Mesenchymal stem cell (in vitro differentiated cells and primary cell): ENCODE results near the gene TOM1L2.

Experiments
- DNase-seq: peaks from one replicate; pipeline ENCODE4 v3.0.0-alpha.2; 2013
- H2AFZ ChIP-seq: one replicate; pipeline ENCODE4 v1.6.1; 2013; ENCODE audit warnings: low read depth, mild to moderate bottlenecking, control low read depth, inconsistent platforms, low read length, moderate library complexity
- H2AK5ac ChIP-seq: 2 replicates; pipeline ENCODE4 v1.6.1; 2013; ENCODE audit warnings: low read length, moderate library complexity, mild to moderate bottlenecking, inconsistent platforms; ENCODE audit not compliant: severe bottlenecking
- H2BK120ac ChIP-seq: one replicate; pipeline ENCODE4 v1.6.1; 2013; ENCODE audit warnings: low read depth, mild to moderate bottlenecking, inconsistent platforms, low read length, moderate library complexity
- H2BK12ac ChIP-seq, 2 experiments: one replicate each; pipeline ENCODE4 v1.6.1; 2013; ENCODE audit warnings: inconsistent platforms in 2 of 2, low read length in 2 of 2, mild to moderate bottlenecking in 2 of 2, moderate library complexity in 2 of 2, control low read depth in 1 of 2
- H2BK15ac ChIP-seq: one replicate; pipeline ENCODE4 v1.6.1; 2013; ENCODE audit warnings: mild to moderate bottlenecking, low read depth, inconsistent platforms; ENCODE audit not compliant: poor library complexity, severe bottlenecking
- H2BK5ac ChIP-seq: 2 replicates; pipeline ENCODE4 v1.6.1; 2013; ENCODE audit warnings: low read depth, mild to moderate bottlenecking, low read length, control low read depth, inconsistent platforms; ENCODE audit not compliant: poor library complexity, severe bottlenecking
- H3K14ac ChIP-seq, 2 experiments: one replicate each; pipeline ENCODE4 v1.6.1; 2013; ENCODE audit warnings: inconsistent platforms in 2 of 2, low read length in 2 of 2, control low read depth in 1 of 2, mild to moderate bottlenecking in 1 of 2, moderate library complexity in 1 of 2
- H3K18ac ChIP-seq, 2 experiments: one replicate each; pipeline ENCODE4 v1.6.1; 2013; ENCODE audit warnings: inconsistent platforms in 2 of 2, low read length in 2 of 2, control low read depth in 1 of 2, low read depth in 1 of 2, mild to moderate bottlenecking in 1 of 2
- H3K23ac ChIP-seq, 2 experiments: one replicate each; pipeline ENCODE4 v1.6.1; 2013; ENCODE audit warnings: inconsistent platforms in 2 of 2, low read length in 2 of 2, mild to moderate bottlenecking in 2 of 2, moderate library complexity in 2 of 2, control low read depth in 1 of 2
- H3K27ac ChIP-seq: 2 replicates; pipeline ENCODE4 v1.5.1; 2013; ENCODE audit warnings: mild to moderate bottlenecking, moderate library complexity, low read length, control low read depth, inconsistent platforms; ENCODE audit not compliant: poor library complexity, severe bottlenecking
- H3K27me3 ChIP-seq, 2 experiments: 2 replicates each; pipeline versions ENCODE4 v1.6.1 to v1.7.0; 2013; ENCODE audit warnings: low read length in 2 of 2, mild to moderate bottlenecking in 2 of 2, moderate library complexity in 2 of 2, control low read depth in 1 of 2, inconsistent platforms in 1 of 2; ENCODE audit not compliant: control insufficient read depth in 1 of 2, insufficient read depth in 1 of 2
- H3K36me3 ChIP-seq, 2 experiments: 2 replicates each; pipeline versions ENCODE4 v1.6.1 to v1.7.0; 2013; ENCODE audit warnings: low read length in 2 of 2, control low read depth in 1 of 2, inconsistent platforms in 1 of 2, low read depth in 1 of 2, mild to moderate bottlenecking in 1 of 2; ENCODE audit not compliant: insufficient read depth in 2 of 2, control insufficient read depth in 1 of 2
- H3K4ac ChIP-seq, 2 experiments: one replicate each; pipeline ENCODE4 v1.6.1; 2013; ENCODE audit warnings: inconsistent platforms in 2 of 2, low read length in 2 of 2, mild to moderate bottlenecking in 2 of 2, moderate library complexity in 2 of 2, control low read depth in 1 of 2, low read depth in 1 of 2
- H3K4me1 ChIP-seq: 2 replicates; pipeline ENCODE4 v1.6.1; 2013; ENCODE audit warnings: low read depth, low read length, control low read depth; ENCODE audit not compliant: control insufficient read depth, insufficient read depth
- H3K4me2 ChIP-seq: 2 replicates; pipeline ENCODE4 v1.6.1; 2013; ENCODE audit warnings: low read length, mild to moderate bottlenecking, inconsistent platforms; ENCODE audit not compliant: poor library complexity, severe bottlenecking
- H3K4me3 ChIP-seq, 2 experiments: 2 replicates each; pipeline versions ENCODE4 v1.5.1 to v1.7.0; 2013; ENCODE audit warnings: low read length in 2 of 2, mild to moderate bottlenecking in 2 of 2, control low read depth in 1 of 2, low read depth in 1 of 2; ENCODE audit not compliant: insufficient read depth in 1 of 2
- H3K79me1 ChIP-seq: replicated peaks from 2 replicates; pipeline ENCODE4 v1.6.1; 2013; ENCODE audit warnings: mild to moderate bottlenecking, control low read depth, low read length, inconsistent platforms; ENCODE audit not compliant: poor library complexity, severe bottlenecking
- H3K9ac ChIP-seq: 2 replicates; pipeline ENCODE4 v1.7.0; 2013; ENCODE audit warnings: mild to moderate bottlenecking, low read length, moderate library complexity
- H3K9me3 ChIP-seq: 2 replicates; pipeline ENCODE4 v1.7.0; 2013; ENCODE audit warnings: mild to moderate bottlenecking, low read length; ENCODE audit not compliant: control insufficient read depth
- H4K8ac ChIP-seq: one replicate; pipeline ENCODE4 v1.6.1; 2013; ENCODE audit warnings: inconsistent platforms, mild to moderate bottlenecking, low read length, moderate library complexity
- H4K91ac ChIP-seq: one replicate; pipeline ENCODE4 v1.6.1; 2013; ENCODE audit warnings: mild to moderate bottlenecking, low read length, inconsistent platforms
- WGBS: methylation state at CpG from one replicate; pipeline ENCODE4 v1.1.7; 2013; ENCODE audit warnings: mixed read lengths; 5-methylcytosine and 5-hydroxymethylcytosine counted together

TOM1L2 gene

DNA sequence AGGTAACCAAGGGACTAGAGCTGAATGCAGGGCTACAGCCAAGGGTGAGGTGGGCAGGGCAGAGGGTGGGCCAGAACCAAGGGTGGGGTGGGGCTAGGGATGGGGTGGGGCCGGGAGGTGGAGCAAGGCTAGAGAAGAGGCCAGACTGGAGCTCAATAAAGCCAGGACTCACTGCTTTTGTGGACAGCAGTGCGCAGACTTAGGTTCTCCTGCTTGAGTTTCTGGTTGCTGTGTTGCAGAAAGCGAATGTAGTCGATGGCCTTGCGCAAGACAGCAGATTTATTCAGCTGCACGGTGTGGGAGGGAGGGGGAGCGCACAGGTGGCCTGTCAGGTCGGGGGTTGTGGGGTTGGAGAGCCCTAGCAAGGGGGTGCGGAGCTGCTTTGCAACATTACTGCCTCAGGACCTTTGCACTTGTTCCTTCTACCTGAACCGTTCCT is 154.1 kb downstream of the TOM1L2 start:
- no peak overlapping the region for H3K4me2 ChIP-seq
- peaks cover 29% of the 10 kb centered on the region for H3K79me1 ChIP-seq
- 85% methylated on average over 9 of the region's 10 CpGs for WGBS

DNA sequence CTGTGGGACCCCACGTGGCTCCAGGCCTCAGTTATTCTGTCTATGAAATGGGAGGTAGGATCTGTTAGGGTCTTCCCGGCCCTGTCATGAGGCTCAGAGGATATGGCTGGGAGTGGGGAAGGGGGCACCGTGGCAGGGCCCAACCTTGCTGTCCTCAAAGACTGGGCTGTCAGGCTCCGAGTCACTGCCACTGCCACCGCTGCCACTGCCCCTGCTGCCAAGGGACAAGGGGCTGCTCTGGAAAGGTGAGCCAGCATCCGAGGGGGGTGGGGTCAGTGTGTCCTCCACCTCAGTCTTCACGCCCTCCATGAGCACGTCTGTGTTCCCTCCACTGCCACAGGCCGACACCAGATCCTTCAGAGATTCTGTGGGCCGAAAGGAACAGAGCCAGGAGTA is 154.7 kb downstream of the TOM1L2 start:
- no peak overlapping the region for H2BK15ac ChIP-seq
- no peaks in the 10 kb centered on the region for H3K9me3 ChIP-seq
- H3K27ac ChIP-seq = no peak overlapping the region
- DNase-seq = no peak
- no peak overlapping the region for H3K23ac ChIP-seq
- peak overlapping the region in 1 of 2 experiments; percentile 5 for H3K18ac ChIP-seq
- H4K8ac ChIP-seq = peak overlapping the region; percentile 14
- H3K4me3 ChIP-seq = no peak overlapping the region
- no peak overlapping the region for H2BK5ac ChIP-seq
- no peak overlapping the region for H3K9ac ChIP-seq
- peaks cover 77 to 85% of the 10 kb centered on the region in 2 experiments for H3K36me3 ChIP-seq
- 95% methylated on average over 10 of the region's 10 CpGs for WGBS
- peaks cover 26% of the 10 kb centered on the region for H3K79me1 ChIP-seq
- H2AK5ac ChIP-seq = peak overlapping the region; percentile 18
- no peak overlapping the region for H2BK120ac ChIP-seq
- peak overlapping the region in 1 of 2 experiments; percentile 35 for H3K14ac ChIP-seq
- peak overlapping the region in 1 of 2 experiments; percentile 21 for H2BK12ac ChIP-seq
- H3K27me3 ChIP-seq = no peaks in the 10 kb centered on the region
- no peak overlapping the region for H3K4me2 ChIP-seq
- H3K4me1 ChIP-seq = peaks cover 44% of the 10 kb centered on the region
- H2AFZ ChIP-seq = no peak overlapping the region
- H4K91ac ChIP-seq = peak overlapping the region; percentile 29
- no peak overlapping the region for H3K4ac ChIP-seq

More for the DNA sequence above, 154.1 kb downstream of the TOM1L2 start:
- H3K27ac ChIP-seq = no peak overlapping the region
- H3K4me1 ChIP-seq = peaks cover 43% of the 10 kb centered on the region
- no peaks in the 10 kb centered on the region for H3K9me3 ChIP-seq
- H3K4ac ChIP-seq = no peak overlapping the region
- no peak overlapping the region for H2BK15ac ChIP-seq
- no peak overlapping the region for H2BK5ac ChIP-seq
- H3K27me3 ChIP-seq = no peaks in the 10 kb centered on the region
- no peak overlapping the region for H3K4me3 ChIP-seq
- H3K23ac ChIP-seq = no peak overlapping the region
- no peak overlapping the region for H3K9ac ChIP-seq
- H2AFZ ChIP-seq = no peak overlapping the region
- no peak overlapping the region for H4K8ac ChIP-seq
- no peak overlapping the region for H2AK5ac ChIP-seq
- peaks cover 72 to 79% of the 10 kb centered on the region in 2 experiments for H3K36me3 ChIP-seq
- H3K14ac ChIP-seq = peak overlapping the region in 1 of 2 experiments; percentile 61
- H4K91ac ChIP-seq = no peak overlapping the region
- peak overlapping the region in 1 of 2 experiments; percentile 49 for H2BK12ac ChIP-seq
- DNase-seq = peak; percentile 44
- H2BK120ac ChIP-seq = no peak overlapping the region
- peak overlapping the region in 1 of 2 experiments; percentile 53 for H3K18ac ChIP-seq

DNA sequence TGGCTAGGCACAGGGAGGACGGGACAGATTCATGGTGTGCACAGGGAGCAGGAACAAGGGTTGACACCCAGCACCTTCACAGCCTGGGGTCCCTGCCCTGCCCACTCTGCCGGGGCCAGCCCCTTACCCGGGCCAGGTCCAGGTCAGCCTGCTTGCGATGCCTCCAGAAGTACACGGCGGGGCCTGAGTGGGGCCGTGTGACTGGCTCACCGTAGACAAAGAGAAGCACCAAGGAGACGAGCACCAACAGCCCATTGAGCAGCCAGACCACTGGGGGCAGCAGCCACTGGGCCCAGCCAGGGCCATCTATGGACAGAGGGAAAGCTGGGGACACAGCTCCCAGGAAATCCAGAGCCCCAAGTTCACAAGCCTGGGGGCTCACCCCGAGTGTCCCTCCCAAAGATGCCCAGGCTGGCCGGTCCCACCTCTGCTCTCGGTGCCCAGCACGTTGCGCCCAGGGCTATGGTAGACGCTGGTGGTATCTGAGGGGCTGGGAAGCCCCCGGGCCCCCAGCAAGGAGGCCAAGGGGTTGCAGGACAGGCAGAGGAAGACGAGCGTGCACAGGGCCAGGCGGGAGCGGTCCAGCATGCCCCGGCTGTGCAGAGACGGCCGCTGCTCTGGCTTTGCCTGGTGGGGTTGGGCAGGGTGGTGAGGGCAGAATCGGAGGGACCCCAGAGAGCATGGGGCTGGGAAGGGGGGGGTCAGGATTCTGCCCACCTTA is 155.2 kb downstream of the TOM1L2 start:
- peaks cover 46% of the 10 kb centered on the region for H3K4me1 ChIP-seq
- H3K23ac ChIP-seq = no peak overlapping the region
- H3K4ac ChIP-seq = no peak overlapping the region
- H4K8ac ChIP-seq = no peak overlapping the region
- H2BK12ac ChIP-seq = peak overlapping the region in 1 of 2 experiments; percentile 42
- WGBS = 93% methylated on average over 24 of the region's 24 CpGs
- H3K4me2 ChIP-seq = no peak overlapping the region
- H3K18ac ChIP-seq = peak overlapping the region in 1 of 2 experiments; percentile 34
- no peak overlapping the region for H3K27ac ChIP-seq
- H3K9me3 ChIP-seq = no peaks in the 10 kb centered on the region
- H3K4me3 ChIP-seq = no peak overlapping the region
- no peak overlapping the region for H2AFZ ChIP-seq
- no peak for DNase-seq
- H2BK15ac ChIP-seq = no peak overlapping the region
- H3K36me3 ChIP-seq = peaks cover 80 to 89% of the 10 kb centered on the region in 2 experiments
- no peak overlapping the region for H2BK5ac ChIP-seq
- H3K9ac ChIP-seq = no peak overlapping the region
- peak overlapping the region; percentile 9 for H4K91ac ChIP-seq
- peaks cover 22% of the 10 kb centered on the region for H3K79me1 ChIP-seq
- no peak overlapping the region for H2AK5ac ChIP-seq
- no peak overlapping the region for H2BK120ac ChIP-seq
- H3K14ac ChIP-seq = no peak overlapping the region
- H3K27me3 ChIP-seq = no peaks in the 10 kb centered on the region

DNA sequence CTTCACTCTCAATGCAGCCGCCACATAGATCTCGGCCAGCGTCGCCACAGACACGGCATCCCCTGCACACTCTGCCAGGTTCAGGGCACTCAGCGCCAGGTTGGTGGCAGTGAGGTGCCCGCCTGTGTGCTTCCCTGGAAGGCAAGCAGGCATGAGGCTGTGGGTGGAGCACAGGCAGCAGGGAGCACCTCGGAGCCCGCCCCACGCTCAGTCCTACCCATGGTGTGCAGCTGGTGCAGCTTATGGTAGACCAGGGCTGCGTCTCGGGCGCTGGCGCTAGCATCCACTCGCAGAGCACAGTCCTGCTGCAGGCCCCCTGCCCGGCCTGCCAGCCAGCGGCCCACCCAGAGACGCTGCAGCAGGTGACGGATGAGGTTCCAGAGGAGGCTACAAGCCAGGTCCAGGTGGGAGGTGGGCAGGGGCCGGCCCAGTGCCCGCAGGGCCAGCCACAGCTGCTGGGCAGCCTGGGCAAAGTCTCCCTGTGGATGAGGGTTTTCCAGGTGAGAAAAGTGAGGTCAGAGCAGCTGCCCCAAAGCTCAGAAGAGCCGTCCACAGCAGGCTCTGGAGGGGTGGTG is 155.9 kb downstream of the TOM1L2 start:
- 98% methylated on average over 22 of the region's 22 CpGs for WGBS
- no peak overlapping the region for H3K27ac ChIP-seq
- H3K14ac ChIP-seq = no peak overlapping the region
- H3K4me3 ChIP-seq = no peak overlapping the region
- H2BK15ac ChIP-seq = no peak overlapping the region
- H2AFZ ChIP-seq = no peak overlapping the region
- H2AK5ac ChIP-seq = no peak overlapping the region
- H2BK12ac ChIP-seq = no peak overlapping the region
- peak overlapping the region; percentile 12 for H4K8ac ChIP-seq
- peaks cover 49% of the 10 kb centered on the region for H3K4me1 ChIP-seq
- no peak overlapping the region for H2BK5ac ChIP-seq
- H3K36me3 ChIP-seq = peaks cover 85 to 93% of the 10 kb centered on the region in 2 experiments
- no peak overlapping the region for H3K4me2 ChIP-seq
- no peak overlapping the region for H3K23ac ChIP-seq
- H3K27me3 ChIP-seq = no peaks in the 10 kb centered on the region
- DNase-seq = no peak
- H3K18ac ChIP-seq = no peak overlapping the region
- no peak overlapping the region for H2BK120ac ChIP-seq
- no peak overlapping the region for H4K91ac ChIP-seq
- H3K9ac ChIP-seq = no peak overlapping the region
- H3K4ac ChIP-seq = no peak overlapping the region
- H3K9me3 ChIP-seq = no peaks in the 10 kb centered on the region
- peaks cover 16% of the 10 kb centered on the region for H3K79me1 ChIP-seq
